HG02840 (cell line): ENCODE measurements around the gene AGPAT2.

Source experiments
- ATAC-seq: cut with Tn5 transposase; IDR thresholded peaks from one replicate; pipeline ENCODE4 v1.9.1; 2021; ENCODE audit warnings: mild to moderate bottlenecking, moderate library complexity, moderate number of reproducible peaks; ENCODE audit not compliant: unreplicated experiment, low FRiP score

Gene AGPAT2

GRCh38 chr9:136629001-136629878, 58.0 kb downstream of the AGPAT2 start:
- no peak for ATAC-seq

- ATAC-seq = no peak
These were observed 59.0 kb downstream of the AGPAT2 start for GRCh38 chr9:136628268-136628667.

GRCh38 chr9:136627703-136628102, 59.6 kb downstream of the AGPAT2 start:
- no peak for ATAC-seq

- no peak for ATAC-seq
These were observed 60.3 kb downstream of the AGPAT2 start for GRCh38 chr9:136626740-136627642.

GRCh38 chr9:136626066-136626725, 61.1 kb downstream of the AGPAT2 start:
- no peak for ATAC-seq

- ATAC-seq = no peak
These were observed 61.9 kb downstream of the AGPAT2 start for GRCh38 chr9:136625101-136626065.

- no peak for ATAC-seq
These were observed 62.9 kb downstream of the AGPAT2 start for GRCh38 chr9:136624184-136624951.

GRCh38 chr9:136623842-136624183, 63.4 kb downstream of the AGPAT2 start:
- ATAC-seq = no peak
